Measurements from ENCODE around the gene SLC1A4. TPM values are rescaled to one million over a fixed set of nuclear protein-coding genes. Genes with fewer than 3 reads are reported as not detected.
A peak's percentile ranks its signal among the peaks of the same experiment; 100 is the strongest.

The SLC1A4 gene
- total RNA-seq, 1 experiment from 2014 or later: 22.9 TPM

- Mint-ChIP-seq H3K27ac (ENCODE audit: unreplicated experiment) (no peak overlapping the region), H3K36me3 (ENCODE audit: insufficient read depth, unreplicated experiment) (peaks cover 4% of the 10 kb centered on the region)
- intact Hi-C loops (cut with micrococcal nuclease; ENCODE audit: unreplicated experiment): no loop called here
Observed at GRCh38 chr2:65026704-65027464, 37.7 kb downstream of the SLC1A4 start.

GRCh38 chr2:65027616-65028244, 38.5 kb downstream of the SLC1A4 start:
- H3K4me3 Mint-ChIP-seq (ENCODE audit: low read depth, unreplicated experiment): no peak overlapping the region
- H3K27ac Mint-ChIP-seq (ENCODE audit: unreplicated experiment): no peak overlapping the region
- H3K9me3 Mint-ChIP-seq (ENCODE audit: low read depth, unreplicated experiment): no peaks in the 10 kb centered on the region
- no peak for DNase-seq
- peaks cover 16% of the 10 kb centered on the region for H3K4me1 Mint-ChIP-seq (ENCODE audit: low read depth, unreplicated experiment)
- BruUV-seq (replicated peaks): no TSS peak
- CTCF ChIA-PET: no interaction called here
- no peak for TF ChIP-seq CTCF (IDR thresholded peaks at IDR 0.05; ENCODE audit: unreplicated experiment)
- peaks cover 4% of the 10 kb centered on the region for H3K36me3 Mint-ChIP-seq (ENCODE audit: insufficient read depth, unreplicated experiment)
- intact Hi-C loops (cut with micrococcal nuclease; ENCODE audit: unreplicated experiment): no loop called here
- H3K27me3 Mint-ChIP-seq (ENCODE audit: unreplicated experiment): no peaks in the 10 kb centered on the region

More at GRCh38 chr2:65026704-65027464, 37.7 kb downstream of the SLC1A4 start:
- no TSS peak for BruUV-seq (replicated peaks)
- peaks cover 16% of the 10 kb centered on the region for H3K4me1 Mint-ChIP-seq (ENCODE audit: low read depth, unreplicated experiment)
- CTCF ChIA-PET: no interaction called here
- H3K27me3 Mint-ChIP-seq (ENCODE audit: unreplicated experiment): no peaks in the 10 kb centered on the region
- TF ChIP-seq CTCF (IDR thresholded peaks at IDR 0.05; ENCODE audit: unreplicated experiment): no peak
- H3K9me3 Mint-ChIP-seq (ENCODE audit: low read depth, unreplicated experiment): no peaks in the 10 kb centered on the region
- no peak overlapping the region for H3K4me3 Mint-ChIP-seq (ENCODE audit: low read depth, unreplicated experiment)
- no peak for DNase-seq

GRCh38 chr2:65030476-65031332, 41.5 kb downstream of the SLC1A4 start:
- no peak for DNase-seq
- H3K36me3 Mint-ChIP-seq (ENCODE audit: insufficient read depth, unreplicated experiment): peaks cover 4% of the 10 kb centered on the region
- CTCF ChIA-PET: interaction anchor here (1.4 kb wide), 1 partner anchor 113 kb away, joined by 3 read pairs; no protein-coding TSS in a partner anchor
- intact Hi-C loops (cut with micrococcal nuclease; ENCODE audit: unreplicated experiment): no loop called here
- no peak overlapping the region for H3K27ac Mint-ChIP-seq (ENCODE audit: unreplicated experiment)
- TF ChIP-seq CTCF (IDR thresholded peaks at IDR 0.05; ENCODE audit: unreplicated experiment): no peak
- no TSS peak for BruUV-seq (replicated peaks)
- peaks cover 15% of the 10 kb centered on the region for H3K4me1 Mint-ChIP-seq (ENCODE audit: low read depth, unreplicated experiment)
- H3K27me3 Mint-ChIP-seq (ENCODE audit: unreplicated experiment): no peaks in the 10 kb centered on the region
- no peak overlapping the region for H3K4me3 Mint-ChIP-seq (ENCODE audit: low read depth, unreplicated experiment)
- no peaks in the 10 kb centered on the region for H3K9me3 Mint-ChIP-seq (ENCODE audit: low read depth, unreplicated experiment)

- Mint-ChIP-seq H3K4me1 (ENCODE audit: low read depth, unreplicated experiment) (peaks cover 8% of the 10 kb centered on the region), H3K36me3 (ENCODE audit: insufficient read depth, unreplicated experiment) (no peaks in the 10 kb centered on the region), H3K27ac (ENCODE audit: unreplicated experiment) (no peak overlapping the region), H3K27me3 (ENCODE audit: unreplicated experiment) (no peaks in the 10 kb centered on the region), H3K4me3 (ENCODE audit: low read depth, unreplicated experiment) (no peak overlapping the region), H3K9me3 (ENCODE audit: low read depth, unreplicated experiment) (no peaks in the 10 kb centered on the region)
- peak; percentile 2 for DNase-seq
- intact Hi-C loops (cut with micrococcal nuclease; ENCODE audit: unreplicated experiment): no loop called here
- no TSS peak for BruUV-seq (replicated peaks)
- TF ChIP-seq CTCF (IDR thresholded peaks at IDR 0.05; ENCODE audit: unreplicated experiment): no peak
- CTCF ChIA-PET: interaction anchor here (1.4 kb wide), 1 partner anchor 114 kb away, joined by 3 read pairs; no protein-coding TSS in a partner anchor
Observed at GRCh38 chr2:65031341-65032018, 42.3 kb downstream of the SLC1A4 start.
